UCSD-AML1 (cell line): ENCODE data around the gene NUDT4B.
"Not testable (repeated sequence)": the region's sequence is repeated elsewhere in the genome, so short reads cannot be mapped to it uniquely, and the experiment has no call there.

Experiments
- DNase-seq: peaks from one replicate; lab custom pipeline; 2025; ENCODE audit not compliant: unreplicated experiment; lab: John Stamatoyannopoulos, UW

NUDT4B gene

DNA sequence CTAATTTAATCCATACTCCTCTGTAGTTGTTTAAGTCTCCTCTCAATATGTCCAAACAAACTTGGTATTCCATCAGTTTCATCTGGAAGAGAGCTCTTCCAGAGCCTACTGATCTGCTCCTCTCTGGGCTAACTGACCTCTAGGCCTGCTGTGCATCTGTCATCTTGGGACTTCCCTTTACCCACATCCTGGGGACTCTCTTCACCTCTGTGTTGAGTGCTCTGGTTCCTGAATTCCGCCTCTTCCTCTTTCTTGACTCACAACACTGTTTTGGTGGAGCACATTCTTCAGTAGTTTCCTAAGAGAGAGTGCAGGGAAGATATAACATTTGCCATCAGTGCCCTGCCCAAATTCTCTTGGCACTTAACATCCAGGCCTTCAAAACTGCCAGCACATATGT lies 13.0 kb upstream of the NUDT4B start:
- not testable (repeated sequence) for DNase-seq

DNA sequence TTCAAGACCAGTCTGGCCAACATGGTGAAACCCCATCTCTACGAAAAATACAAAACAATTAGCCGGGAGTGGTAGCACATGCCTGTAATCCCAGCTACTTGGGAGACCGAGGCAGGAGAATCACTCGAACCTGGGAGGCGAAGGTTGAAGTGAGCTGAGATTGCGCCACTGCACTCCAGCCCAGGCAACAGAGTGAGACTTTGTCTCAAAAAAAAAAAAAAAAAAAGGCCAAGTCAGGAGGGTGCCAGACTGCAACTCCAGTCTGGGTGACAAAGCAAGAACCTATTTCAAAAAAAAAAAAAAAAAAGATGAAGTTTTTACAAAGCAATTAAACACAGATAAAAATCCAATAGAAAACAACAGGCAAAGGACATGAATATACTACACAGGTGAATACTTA lies 9.9 kb upstream of the NUDT4B start:
- DNase-seq: not testable (repeated sequence)

DNA sequence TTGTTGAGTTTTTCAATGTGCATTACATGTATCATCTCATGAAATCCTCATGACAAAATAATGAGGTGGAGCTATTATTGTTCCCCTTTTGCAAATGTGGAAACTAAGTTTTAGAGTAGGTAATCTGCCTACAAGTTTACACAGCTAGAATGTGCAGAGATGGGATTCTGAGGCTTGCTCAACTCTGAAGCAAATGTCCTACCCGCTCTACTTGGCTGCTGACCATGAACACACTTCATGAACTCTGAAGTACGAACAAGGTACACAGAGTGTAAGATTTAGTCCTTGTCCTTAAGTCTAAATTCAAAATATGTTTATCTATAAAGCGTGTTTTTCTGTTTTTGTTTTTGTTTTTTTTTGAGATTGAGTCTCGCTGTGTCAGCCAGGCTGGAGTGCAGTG lies 5.4 kb upstream of the NUDT4B start:
- DNase-seq: not testable (repeated sequence)

DNA sequence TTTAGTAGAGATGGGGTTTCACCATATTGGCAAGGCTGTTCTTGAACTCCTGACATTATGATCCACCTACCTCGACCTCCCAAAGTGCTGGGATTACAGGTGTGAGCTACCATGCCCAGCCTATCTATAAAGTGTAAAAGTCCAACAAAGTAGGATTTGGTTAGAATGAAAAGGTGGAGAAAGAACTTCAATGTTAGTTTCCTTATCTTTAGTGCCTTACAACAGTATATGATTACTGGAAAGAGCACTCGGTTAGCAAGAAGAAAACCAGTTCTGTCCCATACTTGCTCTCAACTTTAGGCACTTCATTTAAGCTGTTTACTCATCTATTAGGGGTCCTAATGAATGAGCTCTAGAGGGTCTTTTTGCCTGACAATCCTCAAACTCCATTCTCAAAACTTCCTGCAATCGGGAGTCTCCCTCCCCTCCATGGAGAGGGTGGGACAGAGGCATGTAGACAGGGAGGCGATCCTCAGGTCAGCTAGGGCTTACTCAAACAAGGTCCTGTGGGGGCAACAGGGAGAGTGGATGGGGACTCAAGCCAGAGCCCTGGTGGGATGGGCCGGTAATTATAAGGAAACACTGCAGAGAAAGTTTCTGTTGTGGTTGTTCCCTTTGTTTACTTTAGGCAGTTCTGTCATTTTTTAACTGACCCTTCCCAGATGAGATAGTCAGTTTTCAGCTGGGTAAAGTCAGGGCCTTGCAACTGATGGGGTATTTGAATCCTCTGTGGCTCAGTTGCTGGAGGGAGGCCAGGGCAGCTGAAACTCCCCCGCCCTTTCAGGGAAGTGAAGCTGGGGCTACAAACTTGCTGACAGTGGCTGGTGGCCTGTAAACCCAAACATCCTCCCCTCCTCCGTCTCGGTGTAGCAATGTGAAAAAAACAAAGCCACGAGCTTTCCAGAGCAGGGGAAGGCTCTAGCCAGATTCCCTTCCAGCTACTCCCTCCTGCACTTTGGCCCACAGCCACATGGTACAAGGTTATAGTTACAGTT lies 4.6 kb upstream of the NUDT4B start:
- DNase-seq: not testable (repeated sequence)

DNA sequence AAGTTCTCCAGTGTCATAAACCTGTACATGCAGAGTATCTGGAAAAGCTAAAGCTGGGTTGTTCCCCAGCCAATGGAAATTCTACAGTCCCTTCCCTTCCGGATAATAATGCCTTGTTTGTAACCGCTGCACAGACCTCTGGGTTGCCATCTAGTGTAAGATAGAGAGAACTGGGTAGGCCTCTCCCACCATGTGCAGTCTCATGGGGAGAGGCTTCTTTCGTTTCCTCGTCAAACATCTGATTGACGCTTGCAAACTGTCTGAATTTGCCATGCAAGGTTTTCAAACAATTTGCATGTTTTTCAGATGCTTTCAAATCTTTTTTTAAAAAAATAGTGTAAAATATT lies 734 bp downstream of the NUDT4B start:
- DNase-seq: not testable (repeated sequence)

DNA sequence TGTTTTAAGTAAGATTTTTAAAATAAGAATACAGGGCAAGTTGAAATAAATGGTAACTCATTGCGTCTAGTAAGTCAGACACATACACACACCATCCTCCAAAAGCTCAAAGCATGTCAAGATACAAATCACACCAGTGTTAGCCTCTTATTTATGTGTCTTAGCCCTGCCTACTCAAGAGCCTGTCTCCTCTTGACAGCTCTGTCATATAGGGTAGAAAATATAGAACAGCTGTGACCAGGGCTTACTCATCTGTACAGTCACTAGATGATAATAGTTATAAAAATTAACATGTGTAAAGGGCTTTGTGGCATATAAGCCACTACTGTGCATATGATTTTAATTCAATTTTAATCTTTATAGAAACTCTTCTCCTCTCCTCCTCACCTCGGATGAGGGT lies 7.7 kb downstream of the NUDT4B start:
- DNase-seq: not testable (repeated sequence)

DNA sequence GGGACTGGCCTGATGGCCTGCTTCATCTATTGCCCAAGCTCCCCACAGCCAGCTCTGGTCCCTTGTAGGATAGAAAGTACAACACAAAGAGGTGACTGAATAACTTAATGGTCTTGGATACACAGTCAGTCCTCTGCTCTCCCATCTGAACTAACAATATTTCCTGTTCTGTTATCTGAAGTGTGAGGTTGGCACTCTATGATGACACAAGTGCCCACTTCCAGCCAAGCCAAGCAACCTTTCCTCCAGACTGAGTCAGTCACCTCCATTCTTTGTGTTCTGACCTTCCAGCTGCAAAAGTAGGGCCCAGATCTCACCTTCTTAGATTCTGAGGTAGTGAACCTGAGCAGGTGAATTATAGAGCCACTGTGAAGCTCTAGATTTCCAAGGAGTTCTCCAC lies 8.9 kb downstream of the NUDT4B start:
- not testable (repeated sequence) for DNase-seq

DNA sequence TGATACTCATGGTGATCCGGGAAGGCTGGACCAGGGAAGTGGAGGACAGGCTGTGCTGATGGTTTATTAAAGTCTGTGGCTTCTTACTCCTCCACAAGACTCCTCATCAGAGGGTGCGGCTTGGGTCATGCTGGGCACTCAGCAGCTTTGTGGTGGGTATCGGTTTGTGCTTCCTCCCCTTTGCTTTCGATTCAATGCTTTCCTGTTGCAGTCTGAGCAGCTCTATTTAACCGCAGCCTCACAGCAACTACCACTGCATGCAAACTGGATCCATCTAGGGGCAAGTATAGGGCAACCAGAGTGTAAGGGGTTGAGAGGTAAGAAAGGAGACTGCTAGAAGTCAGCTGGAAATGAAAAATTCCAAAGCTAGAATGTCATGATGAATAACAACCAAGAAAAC lies 9.8 kb downstream of the NUDT4B start:
- not testable (repeated sequence) for DNase-seq

DNA sequence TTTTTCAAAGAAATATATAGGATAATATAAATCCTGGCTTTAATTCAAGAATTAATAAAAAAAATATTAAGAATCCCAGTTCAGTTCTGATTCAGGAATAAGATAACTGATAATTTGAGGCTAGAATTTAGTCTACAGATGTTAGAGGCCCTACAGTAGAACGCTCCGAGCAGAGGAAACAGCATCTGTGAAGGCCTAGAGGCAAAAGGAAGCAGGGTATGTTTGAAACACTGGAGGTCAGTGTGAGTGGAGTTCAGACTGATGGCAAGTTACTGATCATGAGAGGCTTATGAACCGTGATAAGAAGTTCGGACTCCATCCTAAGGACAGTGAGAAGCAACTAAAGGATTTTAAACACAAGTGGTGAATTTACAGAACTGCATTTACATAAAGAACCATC lies 10.4 kb downstream of the NUDT4B start:
- not testable (repeated sequence) for DNase-seq

DNA sequence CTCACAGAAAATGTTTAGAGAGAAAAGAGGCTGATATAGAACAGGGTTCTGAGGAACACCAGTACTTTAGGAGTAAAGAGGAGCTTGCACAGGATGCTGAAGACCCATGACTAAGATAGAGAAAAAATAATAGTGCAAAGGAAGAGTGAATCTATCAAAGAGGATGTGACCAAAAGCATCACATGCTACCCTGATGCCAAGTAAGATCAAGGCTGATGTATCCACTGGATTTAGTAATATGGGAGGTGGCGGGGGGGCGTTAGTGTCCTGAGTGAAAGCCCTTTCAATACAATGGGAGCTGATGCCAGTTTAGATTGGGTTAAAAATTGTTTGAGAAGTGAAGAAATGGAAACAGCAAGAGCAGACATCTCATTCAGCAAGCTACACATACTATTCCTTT lies 11.2 kb downstream of the NUDT4B start:
- not testable (repeated sequence) for DNase-seq

DNA sequence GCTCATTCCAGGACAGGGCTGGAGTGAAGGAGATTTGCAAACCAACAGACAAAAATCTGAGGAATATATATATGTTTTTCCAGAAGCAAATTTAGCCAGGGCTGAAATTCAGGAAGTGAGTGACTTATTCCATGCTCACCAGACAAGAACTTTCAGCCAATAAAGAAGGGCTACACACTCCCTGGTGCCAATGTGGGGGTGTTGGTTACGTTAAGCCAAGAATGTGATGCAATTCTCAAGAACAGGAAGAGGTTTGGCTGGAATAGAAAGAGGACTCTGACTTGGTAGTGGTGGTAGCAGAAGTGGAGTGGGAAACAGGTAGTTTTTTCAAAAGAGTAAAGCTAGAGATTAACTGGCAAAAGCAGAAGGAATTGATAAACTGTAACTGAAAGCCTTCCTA lies 11.6 kb downstream of the NUDT4B start:
- DNase-seq: not testable (repeated sequence)

DNA sequence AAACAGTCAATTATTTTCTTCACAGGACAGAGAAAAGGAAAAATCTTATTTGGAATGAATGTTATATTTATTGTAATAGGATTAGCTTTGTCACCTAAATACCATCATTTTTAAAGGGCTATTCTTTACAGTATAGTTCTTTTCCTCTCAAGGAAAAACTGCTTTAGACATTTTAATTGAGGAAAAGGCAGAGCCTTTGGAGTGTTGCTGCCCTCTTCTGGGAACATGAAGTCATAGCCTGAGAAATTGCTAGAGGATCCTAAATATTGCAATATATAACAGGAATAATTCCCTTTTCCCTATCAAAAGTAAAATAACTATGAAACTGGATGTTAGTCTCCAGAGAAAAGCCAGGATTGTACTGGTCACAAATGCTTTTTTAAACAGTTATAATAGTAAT lies 12.8 kb downstream of the NUDT4B start:
- DNase-seq: not testable (repeated sequence)

DNA sequence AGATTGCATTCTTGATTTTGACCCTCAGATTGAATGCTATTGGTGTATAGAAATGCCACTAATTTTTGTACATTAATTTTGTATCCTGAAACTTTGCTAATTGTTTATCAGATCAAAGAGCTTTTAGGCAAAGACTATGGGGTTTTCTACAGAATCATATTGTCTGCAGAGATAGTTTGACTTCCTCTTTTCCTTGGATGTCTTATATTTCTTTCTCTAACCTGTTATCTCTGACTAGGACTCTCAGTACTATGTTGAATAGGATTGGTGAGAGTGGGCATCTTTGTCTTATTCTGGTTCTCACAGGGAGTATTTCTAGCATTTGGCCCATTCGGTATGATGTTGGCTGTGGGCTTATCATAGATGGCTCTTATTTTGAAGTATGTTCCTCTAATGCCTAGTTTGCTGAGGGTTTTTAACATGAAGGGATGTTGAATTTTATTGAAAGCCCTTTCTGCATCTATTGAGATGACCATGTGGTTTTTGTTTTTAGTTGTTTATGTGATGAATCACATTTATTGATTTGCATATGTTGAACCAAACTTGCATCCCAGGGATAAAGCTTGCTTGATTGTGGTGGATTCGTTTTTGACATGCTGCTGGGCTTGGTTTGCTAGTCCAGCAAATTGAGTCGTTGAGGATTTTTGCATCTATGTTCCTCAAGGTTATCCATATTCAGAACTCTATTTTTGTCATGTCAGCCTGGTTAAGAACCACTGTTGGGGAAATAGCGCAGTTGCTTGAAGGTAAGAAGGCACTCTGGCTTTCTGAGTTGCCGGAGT lies 16.9 kb downstream of the NUDT4B start:
- not testable (repeated sequence) for DNase-seq

DNA sequence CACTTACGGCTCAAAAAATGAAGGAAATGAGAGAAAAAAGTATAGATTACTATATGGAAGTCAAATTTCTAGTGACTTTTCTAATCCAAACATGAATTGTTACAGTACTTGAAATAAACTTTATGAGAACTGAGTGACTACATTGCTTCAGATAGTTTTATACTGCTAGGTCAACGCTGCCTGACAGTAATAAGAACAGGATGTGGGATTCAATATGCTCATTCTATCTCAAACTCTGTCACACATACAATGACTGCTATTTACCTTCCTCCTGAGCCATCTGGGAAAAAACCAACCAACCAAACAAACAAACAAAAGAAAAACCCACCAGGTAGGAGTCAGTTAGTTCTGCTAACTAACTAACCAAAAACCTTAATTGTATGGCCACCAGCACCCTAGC lies 20.0 kb downstream of the NUDT4B start:
- DNase-seq: not testable (repeated sequence)

DNA sequence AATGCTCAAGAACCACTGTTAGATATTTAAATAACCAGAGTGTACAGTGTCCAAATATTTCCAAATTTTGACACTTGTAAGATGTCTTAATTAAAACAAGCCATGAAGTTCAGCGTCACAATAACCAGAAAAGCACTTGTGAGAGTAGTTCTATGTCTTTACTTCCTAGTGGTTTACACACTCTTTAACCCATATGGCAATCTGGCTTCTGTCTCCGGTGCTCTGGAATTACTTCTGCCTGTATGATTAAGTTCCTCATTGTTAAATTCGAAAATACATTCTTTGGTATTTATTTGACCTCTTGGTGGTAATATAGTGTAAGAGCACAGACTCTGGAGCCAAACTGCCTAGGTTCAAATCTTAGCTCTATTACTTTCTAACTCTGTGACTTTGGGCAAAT lies 20.9 kb downstream of the NUDT4B start:
- DNase-seq: not testable (repeated sequence)

DNA sequence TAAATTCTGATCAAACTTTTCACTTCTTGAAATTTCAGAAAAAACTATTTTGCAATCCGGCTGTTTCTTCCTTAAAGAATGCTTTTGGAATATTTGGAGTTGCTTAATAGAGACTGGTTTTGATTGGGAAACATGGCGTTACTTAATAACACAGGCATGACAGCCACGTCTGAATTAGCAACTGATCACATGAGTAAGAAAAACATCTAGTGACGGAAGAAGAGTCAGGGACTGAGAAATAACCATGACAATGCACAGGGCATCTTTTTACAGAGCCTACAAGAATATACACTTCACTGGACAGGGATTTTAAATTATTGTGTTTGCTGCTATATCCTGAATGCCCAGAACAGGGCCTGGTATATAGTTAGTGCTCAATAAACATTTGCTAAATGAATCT lies 25.1 kb downstream of the NUDT4B start:
- not testable (repeated sequence) for DNase-seq

DNA sequence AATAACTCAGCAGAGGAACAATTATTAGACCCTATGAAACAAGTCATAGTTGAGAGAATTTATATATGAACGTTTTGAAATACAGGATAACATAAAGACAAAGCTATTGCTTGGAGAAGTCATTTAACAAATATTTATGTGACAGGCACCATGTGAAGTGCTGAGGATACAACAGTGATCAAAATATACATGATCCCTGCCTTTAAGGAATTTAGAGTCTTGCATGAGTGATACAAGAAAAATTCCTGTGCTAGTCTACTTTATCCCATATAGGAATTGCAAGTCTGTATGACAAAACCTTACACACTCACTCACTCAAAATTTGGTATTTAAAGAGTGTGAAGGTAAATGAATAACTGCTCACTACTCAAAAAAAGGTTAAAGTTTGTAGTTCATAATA lies 25.5 kb downstream of the NUDT4B start:
- DNase-seq: not testable (repeated sequence)

DNA sequence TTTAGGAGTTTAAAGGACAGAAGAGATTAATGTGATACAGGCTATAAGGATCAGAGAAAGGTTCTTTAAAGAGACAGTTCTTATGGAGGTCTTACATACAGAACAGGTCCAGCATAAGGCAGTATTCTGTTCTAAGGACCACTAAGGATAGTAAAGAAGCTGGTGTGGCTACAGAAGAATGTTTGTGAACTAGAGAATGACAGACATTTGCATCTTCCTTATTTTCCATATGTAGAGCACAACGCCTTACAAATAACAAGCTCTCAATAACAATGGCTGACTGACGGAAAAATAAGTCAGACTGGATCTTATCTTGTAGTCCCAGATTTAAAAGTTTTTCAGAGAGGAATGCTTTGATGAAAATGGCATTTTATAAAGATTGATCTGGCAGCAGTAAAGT lies 26.7 kb downstream of the NUDT4B start:
- not testable (repeated sequence) for DNase-seq

DNA sequence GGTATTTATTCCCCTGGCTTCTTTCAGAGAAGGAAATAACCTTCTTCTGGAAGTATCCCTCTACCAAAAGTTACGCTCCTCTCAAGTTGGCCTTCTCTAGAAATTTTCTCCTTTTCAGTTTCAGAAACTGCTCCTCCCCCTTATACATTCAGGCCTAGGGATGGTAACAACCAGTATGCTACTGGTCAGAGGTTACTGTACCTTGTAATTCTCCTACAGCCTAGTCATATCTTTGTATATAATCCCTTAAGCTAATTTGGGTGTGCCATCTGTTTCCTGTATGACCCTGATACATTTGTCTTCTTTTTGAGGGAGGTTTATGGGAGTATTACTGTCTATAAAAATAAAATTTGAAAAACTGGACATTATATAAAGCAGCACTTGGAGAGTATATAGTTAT lies 29.1 kb downstream of the NUDT4B start:
- not testable (repeated sequence) for DNase-seq

DNA sequence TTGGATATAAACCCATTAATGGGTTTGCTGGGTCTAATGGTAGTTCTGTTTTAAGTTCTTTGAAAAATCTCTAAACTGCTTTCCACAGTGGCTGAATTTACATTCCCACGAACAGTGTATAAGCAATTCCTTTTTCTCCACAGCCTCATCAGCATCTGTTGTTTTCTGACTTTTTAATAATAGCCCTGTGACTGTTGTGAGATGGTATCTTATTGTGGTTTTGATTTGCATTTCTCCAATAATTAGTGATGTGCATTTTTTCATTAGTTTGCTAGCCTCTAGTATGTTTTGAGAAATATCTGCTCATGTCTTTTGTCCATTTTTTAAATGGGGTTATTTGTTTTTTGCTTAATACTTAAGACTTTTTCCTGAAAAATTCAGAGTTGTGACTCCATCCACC lies 31.8 kb downstream of the NUDT4B start:
- not testable (repeated sequence) for DNase-seq

DNA sequence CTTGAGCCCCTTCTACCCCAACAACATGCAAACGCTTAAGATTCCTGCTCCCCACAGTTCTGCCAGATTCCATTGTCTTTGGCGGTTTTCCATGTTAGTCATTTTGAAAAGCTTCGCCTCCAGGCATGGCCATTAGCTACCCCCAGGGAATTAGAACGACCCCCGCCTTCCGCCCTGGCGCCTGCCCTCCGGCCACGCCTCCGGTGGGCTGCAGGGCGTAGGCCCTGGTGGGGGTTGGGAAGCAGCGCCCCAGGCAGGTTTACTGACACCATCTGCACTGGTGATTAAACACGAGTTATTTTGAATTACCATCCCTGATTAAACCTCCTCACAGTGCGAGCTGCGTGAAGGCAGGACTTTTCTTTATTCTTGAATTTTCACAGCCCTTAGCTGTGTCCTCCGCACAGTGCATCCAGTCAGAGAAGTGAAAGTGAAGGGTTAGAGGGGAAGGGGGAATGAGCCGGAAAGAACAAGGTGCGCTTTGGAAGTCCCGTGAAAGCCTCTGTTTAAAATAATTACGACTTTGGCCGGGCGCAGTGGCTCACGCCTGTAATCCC lies 43.0 kb downstream of the NUDT4B start:
- not testable (repeated sequence) for DNase-seq
